H1 (cell line): ENCODE measurements around the gene FMNL1. TPM values are rescaled to one million over a fixed set of nuclear protein-coding genes. Genes with fewer than 3 reads are reported as not detected.

Source experiments
- BRCA1 ChIP-seq: IDR thresholded peaks from 2 replicates; pipeline ENCODE4 v1.6.1; 2012; ENCODE audit warnings: low read depth, low read length, improper control_type of control experiment
- CBX5 ChIP-seq: fragments of 300-800, 300-1000 bp; sonication (generic); IDR thresholded peaks from 2 replicates; pipeline ENCODE4 v1.7.1; 2016; ENCODE audit warnings: antibody characterized with exemption, low read length, low read depth
- CHD2 ChIP-seq: IDR thresholded peaks from 2 replicates; pipeline ENCODE4 v1.6.1; 2012; ENCODE audit warnings: low read length, improper control_type of control experiment
- CREB1 ChIP-seq: IDR thresholded peaks from 2 replicates; pipeline ENCODE4 v1.6.1; 2012; ENCODE audit warnings: inconsistent platforms
- FOSL1 ChIP-seq: IDR thresholded peaks from 2 replicates; pipeline ENCODE4 v1.6.1; 2011; ENCODE audit warnings: mild to moderate bottlenecking, low read depth, low read length, moderate library complexity; ENCODE audit not compliant: insufficient read depth
- GABPA ChIP-seq: IDR thresholded peaks from 2 replicates; pipeline ENCODE4 v1.6.1; 2011; ENCODE audit warnings: mild to moderate bottlenecking, low read length, moderate library complexity, borderline replicate concordance; ENCODE audit not compliant: insufficient read depth
- HDAC6 ChIP-seq: IDR thresholded peaks from one replicate; pipeline ENCODE4 v1.7.1; 2012; ENCODE audit warnings: low read depth, mild to moderate bottlenecking, inconsistent platforms, low read length, moderate library complexity
- NANOG ChIP-seq: IDR thresholded peaks from 2 replicates; pipeline ENCODE4 v1.6.1; 2011; ENCODE audit warnings: low read length, low read depth, mild to moderate bottlenecking, inconsistent platforms; ENCODE audit not compliant: insufficient read depth, poor library complexity, severe bottlenecking
- PHF8 ChIP-seq: fragments of 200-600 bp; sonication (generic); conservative IDR thresholded peaks from 2 replicates; pipeline ENCODE4 v1.7.1; 2012; ENCODE audit warnings: low read depth, mild to moderate bottlenecking, inconsistent platforms, low read length, moderate library complexity
- POLR2A ChIP-seq, 2 experiments: IDR thresholded peaks; 1 replicate in 1 of 2; 2 replicates in 1 of 2; pipeline ENCODE4 v1.6.1; 2011; ENCODE audit warnings: low read depth in 2 of 2, low read length in 2 of 2, mild to moderate bottlenecking in 2 of 2; ENCODE audit errors: control extremely low read depth in 1 of 2
- POLR2AphosphoS5 ChIP-seq: IDR thresholded peaks from 2 replicates; pipeline ENCODE4 v1.6.1; 2011; ENCODE audit warnings: low read depth, low read length
- RBBP5 ChIP-seq: IDR thresholded peaks from 2 replicates; pipeline ENCODE4 v1.7.1; 2012; ENCODE audit warnings: low read depth, mild to moderate bottlenecking, inconsistent platforms, low read length, moderate library complexity, borderline replicate concordance
- RFX5 ChIP-seq: IDR thresholded peaks from 2 replicates; pipeline ENCODE4 v1.6.1; 2011; ENCODE audit warnings: low read depth, low read length, improper control_type of control experiment, borderline replicate concordance
- RXRA ChIP-seq: IDR thresholded peaks from 2 replicates; pipeline ENCODE4 v1.6.1; 2011; ENCODE audit warnings: low read depth, mild to moderate bottlenecking, low read length, moderate library complexity; ENCODE audit not compliant: insufficient read depth
- SIN3A ChIP-seq, 2 experiments: IDR thresholded peaks in 1 of 2; conservative IDR thresholded peaks in 1 of 2; 2 replicates each; pipeline ENCODE4 v1.6.1; 2011 to 2012; ENCODE audit warnings: low read length in 2 of 2, improper control_type of control experiment in 1 of 2, low read depth in 1 of 2, mild to moderate bottlenecking in 1 of 2
- TAF1 ChIP-seq: IDR thresholded peaks from 2 replicates; pipeline ENCODE4 v1.6.1; 2011; ENCODE audit warnings: mild to moderate bottlenecking, low read depth, low read length
- TAF7 ChIP-seq: optimal IDR thresholded peaks from 2 replicates; pipeline ENCODE3; 2011; ENCODE audit warnings: low read depth, mild to moderate bottlenecking, inconsistent platforms, low read length, moderate library complexity, borderline replicate concordance
- TCF12 ChIP-seq: IDR thresholded peaks from 2 replicates; pipeline ENCODE4 v1.6.1; 2011; ENCODE audit warnings: low read depth, mild to moderate bottlenecking, low read length
- TEAD4 ChIP-seq: IDR thresholded peaks from 2 replicates; pipeline ENCODE4 v1.6.1; 2012; ENCODE audit warnings: low read depth, low read length, inconsistent platforms, mixed read lengths
- YY1 ChIP-seq: IDR thresholded peaks from 2 replicates; pipeline ENCODE4 v1.6.1; 2011; ENCODE audit warnings: low read depth, mild to moderate bottlenecking, low read length
- polyA plus RNA-seq, 7 experiments: library from polyadenylated mRNA; depleted of rRNA in 3 of 7; stranded (reverse) in 5 of 7; unstranded in 2 of 7; fragments of >200 nt in 5 of 7; fragments of 200-250 nt in 2 of 7; gene quantifications; 1 replicate in 5 of 7; 2 replicates in 1 of 7; 4 replicates in 1 of 7; pipeline versions ENCODE4 v1.2.1 to v1.2.3, GENCODE V29; 2011 to 2013; ENCODE audit warnings: missing spikeins in 2 of 7, mixed read lengths in 2 of 7
- total RNA-seq: library from RNA; stranded (reverse); fragmentation: NEBNext Ultra II Directional; extraction: Animal tissue kit (Norgen Biotek cat#: 25700); gene quantifications from 2 replicates; pipeline ENCODE4 v1.2.1, GENCODE V29; 2021
- TF ChIP-seq, protein P1 (sequence below): IDR thresholded peaks from 2 replicates; pipeline ENCODE4 v1.6.1; 2012; ENCODE audit warnings: inconsistent platforms
- TF ChIP-seq, protein P2 (sequence below): IDR thresholded peaks from 2 replicates; pipeline ENCODE4 v1.6.1; 2012; ENCODE audit warnings: inconsistent platforms

Gene FMNL1
- total and polyA plus RNA-seq, 2 of the 8 experiments (the other 6 are each of a cell fraction or from before 2014, with no cell fraction given), result 2.5 to 8.6 TPM

DNA sequence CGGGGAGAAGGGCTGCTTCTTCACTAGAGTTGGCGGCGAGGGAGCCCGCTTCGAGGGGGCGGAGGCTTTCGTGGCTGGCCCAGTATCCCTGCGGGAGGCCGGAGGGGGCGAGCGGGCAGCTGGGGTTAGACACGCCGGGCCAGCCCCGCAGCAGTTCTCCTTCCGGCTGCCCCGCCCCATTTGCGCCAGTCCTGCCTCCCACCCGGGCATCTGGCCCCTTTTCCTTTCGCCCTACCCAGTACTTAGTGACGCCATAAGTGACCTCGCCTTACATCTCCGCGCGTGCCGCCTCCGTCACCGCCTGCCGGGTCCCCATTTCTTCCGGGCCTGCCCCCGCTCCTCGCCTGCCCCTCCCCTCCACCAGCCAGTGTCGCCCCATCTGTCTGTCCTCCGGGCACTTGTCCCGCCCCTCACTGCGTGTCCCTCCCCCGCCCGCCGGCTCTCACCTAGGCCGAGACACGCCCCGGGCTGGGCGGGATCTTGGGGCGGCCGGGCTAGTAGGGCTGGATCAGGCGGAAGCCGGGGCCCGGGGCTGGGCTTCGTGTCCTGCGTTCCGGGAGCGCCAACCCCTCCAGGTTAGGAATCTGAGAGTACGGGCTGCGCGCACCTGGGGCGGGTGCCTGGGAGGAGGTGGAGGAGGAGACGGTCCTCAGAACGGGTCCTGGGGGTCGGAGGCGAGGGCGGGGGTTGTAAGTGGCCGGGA is 25.9 kb downstream of the FMNL1 start (continued):
- TF ChIP-seq PHF8 (no peak; the same call in 1 of the 2 replicates), RBBP5 (peak; percentile 77; the same call in 1 of the 2 replicates), CHD2 (no peak), SIN3A (conservative IDR thresholded peaks at IDR 0.05 in 1 of 2, IDR thresholded peaks at IDR 0.05 in 1 of 2; ENCODE audit: low read depth in 1 of 2, low read length in 2 of 2) (peak; percentile 19 to 78; a peak in 1 of 4 replicates), GABPA (peak; percentile 25; the same call in 1 of the 2 replicates), POLR2A (IDR thresholded peaks at IDR 0.05; ENCODE audit: control extremely low read depth in 1 of 2, low read depth in 2 of 2, low read length in 2 of 2) (peak in 1 of 2 experiments; percentile 81; a peak in 2 of 3 replicates), FOSL1 (no peak), YY1 (no peak), CREB1 (peak; percentile 99), TCF12 (0 out of 2 replicates have a peak, but pooled peaks have one; percentile 21), POLR2AphosphoS5 (peak; percentile 72), TAF7 (peak; percentile 12), RFX5 (peak; percentile 41; the same call in 1 of the 2 replicates), CBX5 (no peak), TAF1 (no peak; the same call in 1 of the 2 replicates), RXRA (no peak), BRCA1 (no peak), NANOG (no peak), TEAD4 (no peak), HDAC6 (no peak)
- TF ChIP-seq, protein P1, sequence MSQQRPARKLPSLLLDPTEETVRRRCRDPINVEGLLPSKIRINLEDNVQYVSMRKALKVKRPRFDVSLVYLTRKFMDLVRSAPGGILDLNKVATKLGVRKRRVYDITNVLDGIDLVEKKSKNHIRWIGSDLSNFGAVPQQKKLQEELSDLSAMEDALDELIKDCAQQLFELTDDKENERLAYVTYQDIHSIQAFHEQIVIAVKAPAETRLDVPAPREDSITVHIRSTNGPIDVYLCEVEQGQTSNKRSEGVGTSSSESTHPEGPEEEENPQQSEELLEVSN, result 0 out of 2 replicates have a peak, but pooled peaks have one; percentile 35
- TF ChIP-seq, protein P2, sequence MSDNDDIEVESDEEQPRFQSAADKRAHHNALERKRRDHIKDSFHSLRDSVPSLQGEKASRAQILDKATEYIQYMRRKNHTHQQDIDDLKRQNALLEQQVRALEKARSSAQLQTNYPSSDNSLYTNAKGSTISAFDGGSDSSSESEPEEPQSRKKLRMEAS, result peak; percentile 79
